ENCODE data around the gene SMAD1.
"Not testable (repeated sequence)": the region's sequence is repeated elsewhere in the genome, so short reads cannot be mapped to it uniquely, and the experiment has no call there.

SMAD1 gene

DNA sequence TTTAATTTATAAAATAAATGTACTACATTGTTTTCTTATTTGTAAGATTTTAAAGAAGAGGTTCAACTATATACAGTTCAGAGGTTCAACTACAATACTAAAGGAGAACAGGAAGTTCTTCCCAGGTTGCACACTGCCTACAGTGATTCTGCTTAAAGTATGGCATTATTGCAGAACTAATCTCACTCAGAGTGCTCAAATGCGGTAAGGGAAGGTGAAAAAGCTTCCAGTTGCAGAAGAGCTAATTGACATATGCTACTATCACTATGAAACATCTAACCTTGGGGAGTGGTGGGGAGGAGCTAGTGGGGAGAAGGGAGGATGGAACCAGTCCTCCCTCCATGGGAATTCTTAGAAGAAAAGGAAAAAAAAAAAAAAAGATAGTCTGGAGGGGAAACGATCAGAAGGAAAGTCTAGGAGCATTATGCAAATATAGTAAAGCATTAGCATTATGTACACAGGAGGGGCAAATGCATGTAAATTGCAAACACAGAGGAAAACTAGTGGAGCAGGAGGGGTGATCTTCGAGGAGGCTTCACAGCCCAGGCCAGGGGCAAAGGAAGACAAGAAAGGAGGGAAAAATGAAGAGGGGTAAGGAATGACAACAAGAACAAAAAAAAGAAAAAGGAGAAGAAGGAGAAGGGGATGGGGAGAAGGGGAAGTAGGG, 105.6 kb downstream of the SMAD1 start:
- peaks cover 7% of the 10 kb centered on the region for H3K27me3 Mint-ChIP-seq (ENCODE audit: low read depth)
- H3K4me3 Mint-ChIP-seq = no peak overlapping the region
- TF ChIP-seq, protein P1, sequence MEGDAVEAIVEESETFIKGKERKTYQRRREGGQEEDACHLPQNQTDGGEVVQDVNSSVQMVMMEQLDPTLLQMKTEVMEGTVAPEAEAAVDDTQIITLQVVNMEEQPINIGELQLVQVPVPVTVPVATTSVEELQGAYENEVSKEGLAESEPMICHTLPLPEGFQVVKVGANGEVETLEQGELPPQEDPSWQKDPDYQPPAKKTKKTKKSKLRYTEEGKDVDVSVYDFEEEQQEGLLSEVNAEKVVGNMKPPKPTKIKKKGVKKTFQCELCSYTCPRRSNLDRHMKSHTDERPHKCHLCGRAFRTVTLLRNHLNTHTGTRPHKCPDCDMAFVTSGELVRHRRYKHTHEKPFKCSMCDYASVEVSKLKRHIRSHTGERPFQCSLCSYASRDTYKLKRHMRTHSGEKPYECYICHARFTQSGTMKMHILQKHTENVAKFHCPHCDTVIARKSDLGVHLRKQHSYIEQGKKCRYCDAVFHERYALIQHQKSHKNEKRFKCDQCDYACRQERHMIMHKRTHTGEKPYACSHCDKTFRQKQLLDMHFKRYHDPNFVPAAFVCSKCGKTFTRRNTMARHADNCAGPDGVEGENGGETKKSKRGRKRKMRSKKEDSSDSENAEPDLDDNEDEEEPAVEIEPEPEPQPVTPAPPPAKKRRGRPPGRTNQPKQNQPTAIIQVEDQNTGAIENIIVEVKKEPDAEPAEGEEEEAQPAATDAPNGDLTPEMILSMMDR (IDR thresholded peaks at IDR 0.05; ENCODE audit: unreplicated experiment in 3 of 3) = no peak
- peaks cover 8% of the 10 kb centered on the region for H3K9me3 Mint-ChIP-seq
- no peak overlapping the region for H3K27ac Mint-ChIP-seq
- no peaks in the 10 kb centered on the region for H3K4me1 Mint-ChIP-seq
- no peaks in the 10 kb centered on the region for H3K36me3 Mint-ChIP-seq (ENCODE audit: low read depth)

DNA sequence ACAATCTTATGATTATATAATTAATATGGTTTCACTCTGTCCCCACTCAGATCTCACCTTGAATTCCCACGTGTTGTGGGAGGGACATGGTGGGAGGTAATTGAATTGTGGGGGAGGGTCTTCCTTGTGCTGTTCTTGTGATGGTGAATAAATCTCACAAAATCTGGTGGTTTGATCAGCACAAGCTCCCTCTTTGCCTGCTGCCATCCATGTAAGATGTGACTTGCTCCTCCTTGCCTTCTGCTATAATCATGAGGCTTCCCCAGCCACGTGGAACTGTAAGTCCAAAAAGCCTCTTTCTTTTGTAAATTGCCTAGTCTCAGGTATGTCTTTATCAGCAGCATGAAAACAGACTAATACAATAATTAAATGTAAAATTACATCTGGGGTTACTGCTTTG, 107.7 kb downstream of the SMAD1 start:
- H3K27ac Mint-ChIP-seq; H3K4me1 Mint-ChIP-seq; H3K27me3 Mint-ChIP-seq (ENCODE audit: low read depth); H3K4me3 Mint-ChIP-seq; H3K36me3 Mint-ChIP-seq (ENCODE audit: low read depth): not testable (repeated sequence)
- H3K9me3 Mint-ChIP-seq = peaks cover 25% of the 10 kb centered on the region

DNA sequence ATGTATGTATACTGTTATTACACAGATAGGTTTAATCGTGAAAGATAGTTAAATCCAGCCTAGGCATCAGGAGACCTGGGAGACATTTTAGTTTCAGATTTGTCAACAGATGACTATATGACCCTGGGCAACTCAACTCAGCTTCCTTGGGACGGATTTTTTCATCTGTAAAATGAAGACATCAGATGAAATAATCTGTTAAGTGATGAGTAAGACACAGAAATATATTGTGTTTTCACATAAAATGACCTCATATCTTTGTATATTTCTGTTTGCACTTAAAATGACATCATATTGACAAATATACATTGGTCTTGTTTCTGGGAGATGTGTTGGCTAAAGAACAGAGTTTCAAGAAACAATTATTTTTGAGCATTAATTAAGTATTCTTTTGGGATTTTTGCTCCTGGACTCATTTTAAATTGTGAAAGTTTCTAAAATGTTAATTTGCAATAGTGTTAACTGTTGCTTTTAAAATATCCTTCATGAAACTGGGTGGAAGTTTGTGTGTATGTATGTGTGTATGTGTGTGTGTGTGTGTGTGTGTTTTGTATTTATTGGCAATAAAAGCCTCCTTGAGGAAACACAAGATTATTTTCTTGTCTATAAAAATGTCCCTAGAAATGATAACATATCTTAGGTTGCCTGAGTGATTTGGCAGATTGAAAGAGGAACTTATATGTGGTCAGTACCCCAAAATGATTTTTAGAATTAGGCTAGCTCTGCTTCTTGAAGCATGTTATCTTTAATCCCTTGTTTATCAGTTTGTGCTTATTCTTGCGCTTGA, 108.5 kb downstream of the SMAD1 start:
- Mint-ChIP-seq H3K27ac (no peak overlapping the region), H3K4me3 (no peak overlapping the region), H3K27me3 (ENCODE audit: low read depth) (peaks cover 4% of the 10 kb centered on the region), H3K4me1 (no peaks in the 10 kb centered on the region), H3K9me3 (peaks cover 28% of the 10 kb centered on the region), H3K36me3 (ENCODE audit: low read depth) (no peaks in the 10 kb centered on the region)
- TF ChIP-seq, protein P1 (IDR thresholded peaks at IDR 0.05; ENCODE audit: unreplicated experiment in 3 of 3) = no peak

DNA sequence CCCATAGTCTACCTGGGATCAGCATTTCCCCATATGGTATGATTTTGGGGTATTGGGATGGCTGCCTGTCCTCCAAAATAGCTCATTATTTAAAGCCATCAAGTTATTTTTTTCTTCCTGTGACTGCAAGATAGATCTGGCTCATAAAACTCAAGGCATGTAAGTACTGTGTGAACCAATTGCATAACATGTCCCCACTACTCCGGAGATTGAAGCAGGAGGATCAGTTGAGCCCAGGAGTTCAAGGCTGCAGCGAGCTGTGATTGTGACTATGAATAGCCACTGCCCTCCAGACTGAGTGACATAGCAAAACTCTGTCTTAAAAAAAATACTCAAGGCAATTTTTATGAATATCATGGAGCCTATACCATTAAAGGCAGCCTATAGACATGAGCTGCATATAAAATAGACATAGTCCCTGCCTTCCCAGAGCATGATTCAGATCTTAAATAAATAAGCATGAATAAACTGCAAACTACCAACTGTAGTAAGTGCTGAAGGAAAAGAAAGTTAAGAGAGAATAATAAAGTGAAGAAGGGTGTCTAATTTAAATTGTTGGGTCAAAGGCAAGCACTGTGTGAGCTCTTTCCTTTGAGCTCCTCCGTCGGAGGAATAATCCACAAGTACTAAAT, 120.6 kb downstream of the SMAD1 start:
- Mint-ChIP-seq H3K36me3 (ENCODE audit: low read depth) (no peaks in the 10 kb centered on the region), H3K9me3 (peaks cover 14% of the 10 kb centered on the region), H3K4me1 (no peaks in the 10 kb centered on the region), H3K27me3 (ENCODE audit: low read depth) (no peaks in the 10 kb centered on the region), H3K4me3 (no peak overlapping the region), H3K27ac (no peak overlapping the region)
- TF ChIP-seq, protein P1 (IDR thresholded peaks at IDR 0.05; ENCODE audit: unreplicated experiment in 3 of 3) = no peak

DNA sequence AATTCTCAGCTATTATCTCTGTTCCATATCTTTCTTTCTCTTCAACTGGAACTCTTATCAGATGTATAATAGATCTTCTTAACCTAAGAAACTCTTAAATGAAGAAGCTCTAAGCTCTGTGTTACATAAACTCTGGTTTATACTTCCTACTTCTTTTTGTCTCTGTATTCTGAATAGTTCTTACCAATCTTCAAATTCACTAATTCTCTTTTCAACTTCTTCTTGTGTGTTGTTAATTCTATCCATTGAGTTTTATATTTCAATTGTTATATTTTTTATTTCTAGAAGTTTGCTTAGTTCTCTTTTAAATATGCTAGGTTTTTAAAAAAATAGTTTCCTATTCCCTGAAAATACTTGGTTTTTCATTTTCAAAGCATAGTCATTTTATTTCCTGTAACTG, 124.3 kb downstream of the SMAD1 start:
- TF ChIP-seq, protein P1 (IDR thresholded peaks at IDR 0.05; ENCODE audit: unreplicated experiment in 3 of 3) = no peak
- Mint-ChIP-seq H3K4me1 (no peaks in the 10 kb centered on the region), H3K9me3 (peaks cover 13% of the 10 kb centered on the region), H3K36me3 (ENCODE audit: low read depth) (no peaks in the 10 kb centered on the region), H3K27me3 (ENCODE audit: low read depth) (no peaks in the 10 kb centered on the region), H3K27ac (no peak overlapping the region), H3K4me3 (no peak overlapping the region)
